HEK293 (cell line): ENCODE data around the gene CXXC5.

Source experiments
- CTCF ChIA-PET: fragments of 350-600 bp; formaldehyde crosslinking; extraction: SDS; loops from one replicate; lab custom pipeline; 2021; ENCODE audit warnings: antibody characterized with exemption; lab: Yijun Ruan, JAX
- POLR2A ChIA-PET: fragments of 300-600 bp; formaldehyde crosslinking; extraction: SDS; loops from one replicate; lab custom pipeline; 2020; ENCODE audit warnings: antibody characterized with exemption, inconsistent platforms; lab: Yijun Ruan, JAX
- H3K27ac ChIP-seq: fragments of 200-500 bp; sonication (Bioruptor generic); 2 replicates; pipeline ENCODE4 v1.5.1; 2014; ENCODE audit warnings: low read depth, low read length, control low read depth, inconsistent platforms; ENCODE audit errors: extremely low read depth
- H3K36me3 ChIP-seq, 2 experiments: fragments of 200-500 bp in 1 of 2; sonication (Bioruptor generic) in 1 of 2; 1 replicate in 1 of 2; 2 replicates in 1 of 2; pipeline ENCODE4 v1.5.1; 2014 to 2017; ENCODE audit warnings: inconsistent platforms in 2 of 2, low read length in 2 of 2; ENCODE audit not compliant: control insufficient read depth in 2 of 2, insufficient read depth in 1 of 2
- H3K4me1 ChIP-seq: fragments of 200-500 bp; sonication (Bioruptor generic); 2 replicates; pipeline ENCODE4 v1.5.1; 2014; ENCODE audit warnings: mild to moderate bottlenecking, low read length, inconsistent platforms; ENCODE audit not compliant: control insufficient read depth, insufficient read depth
- H3K4me3 ChIP-seq: 2 replicates; pipeline ENCODE4 v1.5.1; 2011; ENCODE audit warnings: low read depth, mild to moderate bottlenecking, control low read depth, low read length, moderate library complexity
- H3K9me3 ChIP-seq: fragments of 200-500 bp; sonication (Bioruptor generic); 2 replicates; pipeline ENCODE4 v1.5.1; 2014; ENCODE audit warnings: low read depth, low read length, inconsistent platforms; ENCODE audit not compliant: control insufficient read depth, insufficient read depth
- EGR2 ChIP-seq: fragments of 450-650 bp; formaldehyde crosslinking; IDR thresholded peaks from 2 replicates; pipeline ENCODE4 v1.5.1; 2016; ENCODE audit warnings: low read depth, missing biosample characterization, missing genetic modification characterization
- FEZF1 ChIP-seq: fragments of 450-650 bp; formaldehyde crosslinking; IDR thresholded peaks from 2 replicates; pipeline ENCODE4 v1.5.1; 2016; ENCODE audit warnings: missing biosample characterization, missing genetic modification characterization
- REST ChIP-seq: fragments of 450-650 bp; formaldehyde crosslinking; IDR thresholded peaks from 2 replicates; pipeline ENCODE4 v1.5.1; 2016; ENCODE audit warnings: missing biosample characterization, missing genetic modification characterization
- SP3 ChIP-seq: fragments of 450-650 bp; formaldehyde crosslinking; IDR thresholded peaks from 2 replicates; pipeline ENCODE4 v1.5.1; 2016; ENCODE audit warnings: missing biosample characterization, missing genetic modification characterization
- TRIM28 ChIP-seq: IDR thresholded peaks from 2 replicates; pipeline ENCODE4 v1.6.1; 2011; ENCODE audit warnings: low read length, control low read depth, borderline replicate concordance
- ZNF18 ChIP-seq: fragments of 450-650 bp; formaldehyde crosslinking; IDR thresholded peaks from 2 replicates; pipeline ENCODE4 v1.5.1; 2016; ENCODE audit warnings: missing biosample characterization, missing genetic modification characterization
- ZNF24 ChIP-seq: fragments of 450-650 bp; formaldehyde crosslinking; IDR thresholded peaks from 2 replicates; pipeline ENCODE4 v1.5.1; 2016; ENCODE audit warnings: missing biosample characterization, missing genetic modification characterization
- ZNF416 ChIP-seq: fragments of 450-650 bp; formaldehyde crosslinking; IDR thresholded peaks from 2 replicates; pipeline ENCODE4 v1.5.1; 2016; ENCODE audit warnings: missing biosample characterization, missing genetic modification characterization
- ZNF501 ChIP-seq: fragments of 450-650 bp; formaldehyde crosslinking; IDR thresholded peaks from 2 replicates; pipeline ENCODE4 v1.5.1; 2016; ENCODE audit warnings: missing biosample characterization, missing genetic modification characterization
- ZNF558 ChIP-seq: fragments of 450-650 bp; formaldehyde crosslinking; IDR thresholded peaks from 2 replicates; pipeline ENCODE4 v1.5.1; 2016; ENCODE audit warnings: missing biosample characterization, missing genetic modification characterization
- ZNF600 ChIP-seq: fragments of 450-650 bp; formaldehyde crosslinking; IDR thresholded peaks from 2 replicates; pipeline ENCODE4 v1.5.1; 2016; ENCODE audit warnings: missing biosample characterization, missing genetic modification characterization
- ZNF664 ChIP-seq: fragments of 450-650 bp; formaldehyde crosslinking; IDR thresholded peaks from 2 replicates; pipeline ENCODE4 v1.5.1; 2016; ENCODE audit warnings: missing biosample characterization, missing genetic modification characterization
- ZNF670 ChIP-seq: fragments of 450-650 bp; formaldehyde crosslinking; IDR thresholded peaks from 2 replicates; pipeline ENCODE4 v1.5.1; 2016; ENCODE audit warnings: missing biosample characterization, missing genetic modification characterization, low read depth
- ZNF692 ChIP-seq: fragments of 450-650 bp; formaldehyde crosslinking; IDR thresholded peaks from 2 replicates; pipeline ENCODE4 v1.5.1; 2016; ENCODE audit warnings: missing biosample characterization, missing genetic modification characterization
- ZNF704 ChIP-seq: fragments of 450-650 bp; formaldehyde crosslinking; IDR thresholded peaks from 2 replicates; pipeline ENCODE4 v1.5.1; 2016; ENCODE audit warnings: missing biosample characterization, missing genetic modification characterization
- ZNF792 ChIP-seq: fragments of 450-650 bp; formaldehyde crosslinking; IDR thresholded peaks from 2 replicates; pipeline ENCODE4 v1.5.1; 2016; ENCODE audit warnings: missing biosample characterization, missing genetic modification characterization
- TF ChIP-seq, protein P1 (sequence below): fragments of 450-650 bp; formaldehyde crosslinking; IDR thresholded peaks from 2 replicates; pipeline ENCODE4 v1.5.1; 2016; ENCODE audit warnings: missing biosample characterization, missing genetic modification characterization
- TF ChIP-seq, protein P2 (sequence below): fragments of 450-650 bp; formaldehyde crosslinking; IDR thresholded peaks from 2 replicates; pipeline ENCODE4 v1.5.1; 2016; ENCODE audit warnings: missing biosample characterization, missing genetic modification characterization
- TF ChIP-seq, protein P3 (sequence below): fragments of 450-650 bp; formaldehyde crosslinking; IDR thresholded peaks from 2 replicates; pipeline ENCODE4 v1.5.1; 2016; ENCODE audit warnings: missing biosample characterization, missing genetic modification characterization

The CXXC5 gene

GRCh38 chr5:139662617-139663016 lies 14.5 kb downstream of the CXXC5 start:
- ChIA-PET CTCF (interaction anchor here (0.6 to 3.1 kb wide), 2 partner anchors 26 to 30 kb away, joined by 4 to 8 read pairs; no protein-coding TSS in a partner anchor), POLR2A (interaction anchor here (0.6 kb wide), 1 partner anchor 42 kb away, joined by 3 read pairs; no protein-coding TSS in a partner anchor)
- TF ChIP-seq ZNF670 (tag by site-specific recombination), result no peak
- TF ChIP-seq, protein P1, sequence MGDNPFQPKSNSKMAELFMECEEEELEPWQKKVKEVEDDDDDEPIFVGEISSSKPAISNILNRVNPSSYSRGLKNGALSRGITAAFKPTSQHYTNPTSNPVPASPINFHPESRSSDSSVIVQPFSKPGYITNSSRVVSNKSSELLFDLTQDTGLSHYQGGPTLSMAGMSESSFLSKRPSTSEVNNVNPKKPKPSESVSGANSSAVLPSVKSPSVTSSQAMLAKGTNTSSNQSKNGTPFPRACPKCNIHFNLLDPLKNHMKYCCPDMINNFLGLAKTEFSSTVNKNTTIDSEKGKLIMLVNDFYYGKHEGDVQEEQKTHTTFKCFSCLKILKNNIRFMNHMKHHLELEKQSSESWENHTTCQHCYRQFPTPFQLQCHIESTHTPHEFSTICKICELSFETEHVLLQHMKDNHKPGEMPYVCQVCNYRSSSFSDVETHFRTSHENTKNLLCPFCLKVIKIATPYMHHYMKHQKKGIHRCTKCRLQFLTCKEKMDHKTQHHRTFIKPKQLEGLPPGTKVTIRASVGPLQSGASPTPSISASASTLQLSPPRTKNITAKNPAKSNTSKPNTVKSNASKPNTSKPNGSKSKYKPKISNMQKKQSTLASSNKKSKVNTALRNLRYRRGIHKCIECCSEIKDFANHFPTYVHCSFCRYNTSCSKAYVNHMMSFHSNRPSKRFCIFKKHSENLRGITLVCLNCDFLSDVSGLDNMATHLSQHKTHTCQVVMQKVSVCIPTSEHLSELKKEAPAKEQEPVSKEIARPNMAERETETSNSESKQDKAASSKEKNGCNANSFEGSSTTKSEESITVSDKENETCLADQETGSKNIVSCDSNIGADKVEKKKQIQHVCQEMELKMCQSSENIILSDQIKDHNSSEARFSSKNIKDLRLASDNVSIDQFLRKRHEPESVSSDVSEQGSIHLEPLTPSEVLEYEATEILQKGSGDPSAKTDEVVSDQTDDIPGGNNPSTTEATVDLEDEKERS (tag by site-specific recombination), result no peak
- TF ChIP-seq, protein P2, sequence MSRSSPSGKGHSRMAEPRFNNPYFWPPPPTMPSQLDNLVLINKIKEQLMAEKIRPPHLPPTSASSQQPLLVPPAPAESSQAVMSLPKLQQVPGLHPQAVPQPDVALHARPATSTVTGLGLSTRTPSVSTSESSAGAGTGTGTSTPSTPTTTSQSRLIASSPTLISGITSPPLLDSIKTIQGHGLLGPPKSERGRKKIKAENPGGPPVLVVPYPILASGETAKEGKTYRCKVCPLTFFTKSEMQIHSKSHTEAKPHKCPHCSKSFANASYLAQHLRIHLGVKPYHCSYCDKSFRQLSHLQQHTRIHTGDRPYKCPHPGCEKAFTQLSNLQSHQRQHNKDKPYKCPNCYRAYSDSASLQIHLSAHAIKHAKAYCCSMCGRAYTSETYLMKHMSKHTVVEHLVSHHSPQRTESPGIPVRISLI (tag by site-specific recombination), result no peak
- TF ChIP-seq ZNF792, result no peak
- TF ChIP-seq SP3, result no peak
- TF ChIP-seq ZNF416 (tag by site-specific recombination), result no peak
- no peak for TF ChIP-seq ZNF600 (tag by site-specific recombination)
- H3K27ac ChIP-seq, result no peak overlapping the region
- no peaks in the 10 kb centered on the region for H3K36me3 ChIP-seq
- H3K4me3 ChIP-seq, result no peak overlapping the region
- no peaks in the 10 kb centered on the region for H3K9me3 ChIP-seq
- H3K4me1 ChIP-seq, result no peaks in the 10 kb centered on the region

DNA sequence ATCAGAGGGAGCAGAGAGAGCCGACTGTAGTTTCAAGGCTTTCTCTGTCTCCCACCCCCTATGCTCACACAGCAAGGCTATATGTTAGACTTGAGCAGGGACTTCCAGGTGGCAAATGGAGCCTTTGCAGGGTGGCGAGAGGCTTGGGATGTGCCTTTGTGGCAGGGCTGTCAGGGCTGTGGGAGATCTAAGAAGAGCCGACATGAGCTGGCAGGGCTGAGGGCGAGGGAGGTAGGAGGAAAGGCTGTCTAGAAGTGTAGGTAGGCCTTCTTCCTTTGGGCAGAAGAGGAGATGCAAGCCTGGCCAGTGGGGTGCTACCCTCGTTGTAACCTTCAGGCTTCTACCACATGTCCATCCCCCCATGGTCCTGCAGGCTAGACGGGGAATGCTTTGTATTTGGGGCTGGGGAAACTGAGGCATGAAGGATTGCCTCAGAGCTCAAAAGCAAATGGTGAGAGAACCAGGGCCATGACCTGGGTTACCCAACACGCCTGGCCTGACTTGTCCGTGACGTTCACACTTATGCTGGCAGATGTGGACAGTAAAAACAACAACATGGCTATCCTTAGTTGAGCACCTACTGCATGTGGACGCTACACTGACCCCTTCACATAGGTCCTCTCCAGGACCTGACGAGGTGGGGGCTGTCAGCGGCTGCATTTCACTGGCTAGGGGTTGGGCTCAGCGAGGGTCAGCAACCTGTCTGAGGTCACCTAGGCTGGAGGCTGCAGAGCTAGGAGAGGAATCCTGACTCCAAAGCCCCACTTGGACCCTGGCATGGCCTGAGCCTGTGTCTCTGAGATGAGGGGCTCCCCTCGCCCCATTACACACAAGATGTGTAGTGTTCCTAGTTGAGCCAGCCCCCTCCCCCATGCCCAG lies 15.3 kb downstream of the CXXC5 start:
- ChIA-PET CTCF (interaction anchor here (0.5 to 3.1 kb wide), 2 partner anchors 27 to 225 kb away, joined by 4 to 8 read pairs; no protein-coding TSS in a partner anchor), POLR2A (interaction anchor here (0.6 to 1.1 kb wide), 2 partner anchors 12 to 524 kb away, joined by 3 read pairs; no protein-coding TSS in a partner anchor)
- peaks cover under 1% of the 10 kb centered on the region; the same call in 1 of the 2 replicates for H3K4me1 ChIP-seq
- TF ChIP-seq, protein P3, sequence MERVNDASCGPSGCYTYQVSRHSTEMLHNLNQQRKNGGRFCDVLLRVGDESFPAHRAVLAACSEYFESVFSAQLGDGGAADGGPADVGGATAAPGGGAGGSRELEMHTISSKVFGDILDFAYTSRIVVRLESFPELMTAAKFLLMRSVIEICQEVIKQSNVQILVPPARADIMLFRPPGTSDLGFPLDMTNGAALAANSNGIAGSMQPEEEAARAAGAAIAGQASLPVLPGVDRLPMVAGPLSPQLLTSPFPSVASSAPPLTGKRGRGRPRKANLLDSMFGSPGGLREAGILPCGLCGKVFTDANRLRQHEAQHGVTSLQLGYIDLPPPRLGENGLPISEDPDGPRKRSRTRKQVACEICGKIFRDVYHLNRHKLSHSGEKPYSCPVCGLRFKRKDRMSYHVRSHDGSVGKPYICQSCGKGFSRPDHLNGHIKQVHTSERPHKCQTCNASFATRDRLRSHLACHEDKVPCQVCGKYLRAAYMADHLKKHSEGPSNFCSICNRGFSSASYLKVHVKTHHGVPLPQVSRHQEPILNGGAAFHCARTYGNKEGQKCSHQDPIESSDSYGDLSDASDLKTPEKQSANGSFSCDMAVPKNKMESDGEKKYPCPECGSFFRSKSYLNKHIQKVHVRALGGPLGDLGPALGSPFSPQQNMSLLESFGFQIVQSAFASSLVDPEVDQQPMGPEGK (tag by site-specific recombination), result no peak
- TF ChIP-seq REST (tag by site-specific recombination) (no peak), ZNF704 (tag by site-specific recombination) (no peak), ZNF501 (tag by site-specific recombination) (no peak), TRIM28 (no peak), FEZF1 (no peak), EGR2 (tag by site-specific recombination) (peak; percentile 23; the same call in 1 of the 2 replicates), ZNF692 (tag by site-specific recombination) (no peak), ZNF558 (no peak), ZNF18 (no peak), ZNF24 (no peak), ZNF664 (tag by site-specific recombination) (peak; percentile 55; the same call in 1 of the 2 replicates)

More for the DNA sequence above, 15.3 kb downstream of the CXXC5 start:
- H3K27ac ChIP-seq, result no peak overlapping the region
- H3K4me3 ChIP-seq, result no peak overlapping the region
- H3K9me3 ChIP-seq, result no peaks in the 10 kb centered on the region
- no peaks in the 10 kb centered on the region for H3K36me3 ChIP-seq
